DMS 273 treated with DMSO at 0.1 percent for 48 hours (cell line): ENCODE data around the gene MAST4.
"Not testable (repeated sequence)": the region's sequence is repeated elsewhere in the genome, so short reads cannot be mapped to it uniquely, and the experiment has no call there.

Experiments used
- DNase-seq: peaks from one replicate; lab custom pipeline; 2025; lab: John Stamatoyannopoulos, UW

MAST4 gene

DNA sequence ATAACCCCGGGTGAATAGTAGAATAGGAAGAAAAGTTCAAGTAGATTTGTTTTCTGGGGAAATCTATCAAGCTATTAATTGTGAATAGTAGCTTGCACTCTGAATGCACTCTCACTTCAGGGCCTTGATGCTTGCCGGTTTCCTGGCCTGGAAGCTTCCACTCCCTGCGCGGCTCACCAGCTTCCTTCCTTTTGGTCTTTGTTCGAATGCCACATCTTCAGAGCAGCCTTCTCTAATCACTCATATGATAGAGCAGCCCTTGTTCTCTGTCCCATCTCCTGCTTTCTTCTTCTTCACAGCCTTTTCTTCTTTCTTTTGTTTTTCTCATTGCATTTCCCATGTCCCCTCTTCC, 146.7 kb downstream of the MAST4 start:
- DNase-seq = no peak

DNA sequence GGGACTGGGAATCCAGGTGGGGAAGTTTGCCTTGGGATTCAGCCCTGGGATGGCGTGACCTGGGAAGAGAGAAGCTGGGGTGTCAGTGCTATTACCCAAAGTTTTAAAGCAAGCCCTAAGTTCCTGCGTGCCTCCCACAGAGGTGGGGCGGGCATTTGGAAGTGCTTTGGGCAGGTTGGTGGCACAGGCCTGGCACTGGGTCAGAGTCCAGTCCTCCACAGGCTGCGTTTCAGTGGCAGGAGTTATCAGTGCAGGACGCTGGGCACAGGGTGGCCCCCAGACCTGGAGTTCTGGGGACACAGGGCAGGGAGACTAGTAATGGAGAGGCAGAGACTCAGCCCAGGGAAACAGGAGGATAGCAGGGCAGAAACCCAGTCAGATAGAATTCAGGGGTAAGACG, 147.2 kb downstream of the MAST4 start:
- no peak for DNase-seq

DNA sequence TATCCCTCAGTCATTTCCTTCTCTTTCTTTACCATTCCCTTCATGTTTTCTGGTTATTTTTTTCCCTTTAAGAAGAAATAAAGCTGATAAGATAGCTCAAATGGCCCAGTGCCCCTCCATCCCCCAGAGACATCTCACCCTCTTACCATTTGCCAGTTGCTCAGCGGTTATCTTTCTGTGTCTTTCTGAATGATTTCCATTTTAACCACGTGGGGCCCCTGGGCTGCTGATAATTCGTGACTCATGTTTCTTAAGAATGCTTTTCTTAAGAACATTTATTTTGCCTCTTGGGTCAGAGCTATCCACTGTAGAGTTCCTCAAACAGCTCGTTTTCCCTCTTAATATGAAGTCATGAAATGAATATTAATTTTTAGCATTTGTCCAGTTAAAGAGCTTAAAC, 147.8 kb downstream of the MAST4 start:
- DNase-seq = no peak

DNA sequence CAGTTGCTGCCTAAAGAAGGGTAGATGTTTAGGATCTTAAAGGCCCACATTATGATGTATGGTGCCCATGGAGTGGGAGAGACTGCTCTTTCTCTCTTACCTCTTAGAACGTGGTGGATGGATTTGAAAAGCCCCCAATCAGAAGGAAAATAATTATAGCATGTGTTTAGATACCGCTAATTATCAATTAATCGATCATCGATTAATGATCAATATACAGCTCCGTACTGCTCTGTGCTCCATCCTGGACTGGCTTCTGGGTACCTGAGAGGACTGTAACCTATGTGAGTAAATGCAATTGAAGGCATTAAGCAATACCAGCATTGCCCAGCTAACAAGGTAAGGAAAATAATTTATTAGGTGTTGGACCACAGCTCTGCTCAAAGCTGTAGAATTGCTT, 149.1 kb downstream of the MAST4 start:
- DNase-seq = no peak

DNA sequence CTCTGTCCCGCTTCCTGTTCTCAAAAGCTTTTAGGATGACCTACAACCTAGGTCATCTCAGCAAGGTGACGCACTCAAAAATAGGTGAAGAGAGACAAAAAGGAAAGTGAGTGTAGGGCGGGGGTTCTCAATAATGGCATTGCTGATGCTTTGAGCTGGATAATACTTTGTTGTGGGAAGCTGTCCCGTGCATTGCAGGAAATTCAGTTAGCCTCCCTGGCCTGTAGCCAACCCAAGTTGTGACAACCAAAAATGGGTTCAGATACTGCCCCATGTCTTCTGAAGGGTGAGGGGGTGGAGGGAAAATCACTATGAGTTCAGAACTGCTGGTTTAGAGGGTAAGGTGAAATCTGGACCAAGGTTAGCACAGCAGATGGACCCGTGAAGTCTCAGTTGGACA, 151.4 kb downstream of the MAST4 start:
- no peak for DNase-seq

DNA sequence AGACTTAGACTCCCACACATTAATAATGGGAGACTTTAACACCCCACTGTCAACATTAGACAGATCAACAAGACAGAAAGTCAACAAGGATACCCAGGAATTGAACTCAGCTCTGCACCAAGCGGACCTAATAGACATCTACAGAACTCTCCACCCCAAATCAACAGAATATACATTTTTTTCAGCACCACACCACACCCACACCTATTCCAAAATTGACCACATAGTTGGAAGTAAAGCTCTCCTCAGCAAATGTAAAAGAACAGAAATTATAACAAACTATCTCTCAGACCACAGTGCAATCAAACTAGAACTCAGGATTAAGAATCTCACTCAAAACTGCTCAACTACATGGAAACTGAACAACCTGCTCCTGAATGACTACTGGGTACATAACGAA, 156.5 kb downstream of the MAST4 start:
- DNase-seq = not testable (repeated sequence)

DNA sequence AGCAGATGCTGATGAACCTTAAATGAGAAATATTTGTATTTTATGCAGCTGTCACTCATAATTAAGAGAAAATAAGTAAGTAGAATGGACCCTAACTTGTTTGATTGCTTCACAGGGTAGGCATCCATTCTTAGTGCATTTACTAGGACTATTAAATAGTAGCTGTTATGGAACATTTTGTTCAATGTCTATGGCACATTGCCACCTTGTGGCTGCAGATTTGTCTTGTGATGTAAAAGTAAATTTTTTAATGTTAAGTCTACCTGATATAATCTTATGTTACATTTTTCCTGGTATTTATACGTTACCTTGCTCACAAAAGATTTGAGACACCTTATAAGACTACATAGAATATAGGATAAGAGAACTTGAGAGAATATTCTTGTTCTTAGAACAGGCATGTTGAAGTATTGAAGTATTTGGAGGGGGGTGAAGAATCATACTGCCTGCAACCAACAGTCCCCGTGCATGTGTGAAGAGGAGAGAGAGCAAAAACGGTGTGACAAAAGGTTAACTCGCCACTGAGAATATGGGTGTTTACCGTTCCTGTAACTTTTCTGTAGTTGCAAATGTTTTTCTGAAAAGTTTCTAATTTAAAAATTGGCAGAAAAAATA, 161.1 kb downstream of the MAST4 start:
- DNase-seq = peak; percentile 1

DNA sequence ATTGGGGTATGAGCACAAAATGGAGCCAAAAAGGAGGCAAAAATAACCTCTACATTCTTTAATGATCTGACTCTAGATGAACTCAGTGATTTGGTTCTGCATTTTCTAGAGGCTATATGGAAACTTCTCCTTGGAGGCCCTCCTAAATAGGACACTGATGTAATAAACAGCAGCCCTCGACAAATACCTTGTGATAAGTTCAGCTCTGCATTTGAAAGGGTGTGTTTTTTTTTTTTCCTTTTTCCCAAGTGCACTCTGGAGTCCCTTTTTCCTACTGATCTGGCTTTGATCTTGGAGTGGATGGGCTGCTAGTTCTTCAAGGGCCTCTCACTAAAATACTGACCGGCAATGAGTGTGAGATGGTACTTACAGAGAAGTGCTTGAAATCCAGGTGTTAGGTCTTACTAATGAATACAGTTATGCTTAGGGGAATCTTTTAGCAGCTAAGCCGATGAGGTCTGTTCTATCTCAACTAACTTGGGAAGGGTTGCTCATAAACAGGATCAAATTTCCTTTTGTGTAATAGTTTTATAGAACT, 161.7 kb downstream of the MAST4 start:
- no peak for DNase-seq

DNA sequence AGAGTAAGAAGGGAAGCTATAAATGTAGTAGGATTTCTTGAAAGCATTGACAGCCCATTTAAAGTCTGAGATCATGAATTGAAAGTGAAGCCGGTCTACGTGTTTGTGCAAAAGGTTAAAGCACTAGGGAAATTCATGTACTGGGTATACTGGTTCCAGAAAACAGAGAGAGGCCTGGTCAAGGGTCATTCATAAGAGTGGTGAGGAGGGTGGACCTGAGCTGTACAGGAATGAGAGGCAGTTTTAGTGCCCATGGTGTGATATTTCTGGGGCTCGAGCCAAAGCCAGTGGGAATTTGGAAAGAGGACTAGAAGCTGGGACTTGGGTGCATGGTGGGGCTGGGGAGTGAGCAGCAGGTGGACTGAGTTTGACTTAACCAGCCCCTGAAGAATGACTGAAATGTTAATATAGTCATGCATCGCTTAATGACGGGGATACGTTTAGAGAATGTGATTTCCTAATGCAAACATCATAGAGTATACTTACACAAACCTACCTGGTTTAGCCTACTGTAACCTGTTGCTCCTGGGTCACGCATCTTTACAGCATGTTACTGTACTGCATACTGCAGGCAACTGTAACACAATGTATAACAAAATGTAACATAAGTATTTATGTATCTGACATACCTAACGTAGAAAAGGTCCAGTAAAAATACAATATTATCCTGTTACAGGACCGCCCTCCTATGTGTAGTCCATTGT, 173.0 kb downstream of the MAST4 start:
- DNase-seq = no peak

DNA sequence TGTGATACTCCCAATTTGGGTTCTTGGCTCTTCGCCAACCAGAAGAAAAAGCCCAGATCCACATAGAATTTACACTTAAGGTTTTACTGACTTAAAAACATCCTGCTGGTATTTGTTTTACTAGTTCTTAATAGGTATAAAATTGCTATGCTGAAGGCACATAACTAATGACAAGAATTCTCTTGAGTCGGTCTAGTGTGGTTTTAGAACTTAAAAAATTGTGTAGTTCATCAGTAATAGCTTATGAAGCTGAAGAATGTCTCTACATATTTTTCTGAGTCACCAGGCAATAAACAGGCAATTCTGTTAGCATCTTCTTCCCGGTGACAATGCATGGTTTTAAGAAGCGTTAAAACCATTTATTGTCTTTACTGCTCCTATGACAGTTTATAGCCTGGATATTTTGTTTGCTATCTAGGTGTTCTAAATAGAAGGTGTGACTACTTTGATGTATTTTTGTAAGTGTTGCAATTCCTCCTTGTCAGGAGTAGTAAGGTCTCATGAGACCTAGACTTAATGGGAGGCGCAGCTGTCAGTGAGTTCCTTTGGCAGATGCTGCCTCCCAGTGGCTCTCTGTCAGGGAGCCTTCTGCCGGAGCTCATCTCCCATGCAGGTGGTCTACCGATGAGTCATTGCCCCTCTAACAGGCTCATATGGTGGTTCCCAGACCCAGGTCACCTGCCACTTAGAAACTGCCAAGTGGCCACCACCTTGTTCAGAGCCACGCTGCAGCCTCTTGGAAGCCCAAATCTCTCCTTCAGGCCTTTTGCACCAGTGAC, 173.8 kb downstream of the MAST4 start:
- peak; percentile 52 for DNase-seq

DNA sequence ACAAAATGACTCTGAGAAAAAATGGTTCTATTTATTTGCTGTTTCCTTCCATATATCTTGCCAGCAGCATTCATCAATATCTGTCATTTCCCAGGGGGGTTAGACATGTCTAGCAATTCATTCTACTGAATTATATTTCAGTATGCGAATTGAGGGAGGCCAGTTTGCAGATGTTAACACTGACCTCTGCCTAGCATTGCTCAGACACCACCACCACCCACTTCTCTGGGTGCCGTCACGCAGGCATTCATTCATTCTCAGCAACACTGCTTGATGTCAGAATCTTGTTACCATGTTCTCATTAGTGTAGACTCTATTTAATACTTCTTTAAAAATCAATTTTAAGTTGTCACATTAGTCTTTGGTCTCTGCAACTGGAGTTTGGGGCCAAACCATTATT, 181.7 kb downstream of the MAST4 start:
- DNase-seq = no peak

DNA sequence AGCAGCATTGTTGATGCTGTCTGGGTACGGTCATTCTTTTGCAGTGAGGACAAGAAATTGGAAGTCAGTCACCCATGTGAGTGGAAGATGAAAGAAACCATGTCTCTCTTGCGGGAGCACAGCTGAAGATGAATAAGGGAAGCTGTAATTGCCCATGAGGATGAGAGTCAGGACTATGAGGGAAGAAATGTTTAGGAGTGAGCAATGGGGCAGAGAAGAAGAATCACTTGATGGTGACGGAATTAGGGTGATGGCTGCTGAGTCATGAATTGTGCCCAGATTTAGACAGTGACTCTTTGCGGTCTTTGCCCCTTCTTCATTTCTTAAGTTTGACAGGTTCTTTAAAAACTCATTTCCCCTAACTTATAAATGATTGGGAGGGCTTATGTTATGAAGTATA, 183.3 kb downstream of the MAST4 start:
- no peak for DNase-seq

DNA sequence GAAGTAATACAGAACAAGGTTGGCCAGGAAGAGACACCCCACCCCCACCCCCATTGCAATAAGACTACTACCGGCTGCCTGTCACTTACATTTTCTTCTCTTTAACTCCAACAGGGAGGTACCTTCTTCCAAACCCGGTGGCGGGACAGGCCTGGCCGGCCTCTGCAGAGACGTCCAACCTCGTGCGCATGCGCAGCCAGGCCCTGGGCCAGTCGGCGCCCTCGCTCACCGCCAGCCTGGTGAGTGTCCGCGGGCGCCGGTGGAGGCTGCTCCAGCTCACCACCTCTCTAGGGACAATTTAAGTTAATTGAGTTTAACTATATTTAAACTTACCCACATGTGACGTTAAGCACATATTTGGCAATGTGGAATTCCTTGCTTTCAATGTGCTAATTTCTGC, 192.4 kb downstream of the MAST4 start:
- no peak for DNase-seq

DNA sequence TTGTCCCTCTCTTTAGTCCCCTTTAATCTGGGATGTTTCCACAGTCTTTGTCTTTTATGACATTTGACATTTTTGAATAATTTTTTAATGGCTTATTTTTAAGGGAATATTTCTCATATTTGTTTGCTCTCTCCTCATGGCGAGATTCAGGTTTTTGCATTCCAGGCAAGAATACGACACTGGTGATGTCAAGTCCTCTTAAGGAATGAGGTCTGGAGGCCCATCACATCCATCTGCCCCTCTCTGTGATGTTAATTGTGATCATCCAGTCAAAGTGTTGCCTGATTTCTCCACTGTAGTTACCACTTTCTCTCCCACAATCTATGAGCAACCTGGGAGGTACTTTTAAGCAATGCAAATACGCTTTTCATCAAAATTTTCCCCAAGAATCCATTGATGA, 193.2 kb downstream of the MAST4 start:
- DNase-seq = no peak

DNA sequence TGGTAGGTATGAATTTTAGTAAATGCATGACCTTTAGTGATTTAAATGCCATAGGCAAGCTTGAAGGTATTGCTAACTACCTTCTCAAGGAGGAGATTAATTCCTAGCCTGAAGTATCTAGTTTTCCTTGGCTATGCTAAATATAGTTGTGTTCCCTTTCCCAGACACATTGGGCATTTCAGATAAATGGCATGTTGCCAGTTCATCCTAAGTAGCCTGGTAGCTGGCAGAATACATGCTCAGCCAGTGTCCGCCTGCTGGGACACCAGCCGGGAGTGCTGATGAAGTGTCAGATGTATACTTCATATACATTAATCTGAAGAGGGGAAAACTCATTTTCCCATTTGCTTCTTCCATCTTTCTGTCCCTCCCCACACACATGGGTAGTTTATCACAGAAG, 196.9 kb downstream of the MAST4 start:
- no peak for DNase-seq

DNA sequence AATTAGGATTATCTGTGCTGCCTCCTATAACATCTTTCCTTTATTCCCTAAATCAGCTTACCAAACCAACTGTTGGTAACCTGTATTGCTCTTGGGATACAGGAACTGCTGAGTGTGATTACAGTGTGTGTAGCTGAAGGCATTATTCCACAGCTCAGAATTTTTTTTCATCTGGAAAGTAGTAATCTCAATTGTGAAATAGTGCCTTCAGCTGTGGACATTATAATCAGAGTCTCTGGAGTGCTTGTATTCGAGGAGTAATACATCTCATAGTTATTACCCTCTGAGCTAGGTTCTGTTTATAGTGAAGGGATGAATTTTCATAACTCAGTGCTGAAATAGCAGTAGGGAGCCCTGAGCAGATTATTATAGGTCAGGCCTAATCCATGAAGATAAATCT, 199.5 kb downstream of the MAST4 start:
- no peak for DNase-seq

DNA sequence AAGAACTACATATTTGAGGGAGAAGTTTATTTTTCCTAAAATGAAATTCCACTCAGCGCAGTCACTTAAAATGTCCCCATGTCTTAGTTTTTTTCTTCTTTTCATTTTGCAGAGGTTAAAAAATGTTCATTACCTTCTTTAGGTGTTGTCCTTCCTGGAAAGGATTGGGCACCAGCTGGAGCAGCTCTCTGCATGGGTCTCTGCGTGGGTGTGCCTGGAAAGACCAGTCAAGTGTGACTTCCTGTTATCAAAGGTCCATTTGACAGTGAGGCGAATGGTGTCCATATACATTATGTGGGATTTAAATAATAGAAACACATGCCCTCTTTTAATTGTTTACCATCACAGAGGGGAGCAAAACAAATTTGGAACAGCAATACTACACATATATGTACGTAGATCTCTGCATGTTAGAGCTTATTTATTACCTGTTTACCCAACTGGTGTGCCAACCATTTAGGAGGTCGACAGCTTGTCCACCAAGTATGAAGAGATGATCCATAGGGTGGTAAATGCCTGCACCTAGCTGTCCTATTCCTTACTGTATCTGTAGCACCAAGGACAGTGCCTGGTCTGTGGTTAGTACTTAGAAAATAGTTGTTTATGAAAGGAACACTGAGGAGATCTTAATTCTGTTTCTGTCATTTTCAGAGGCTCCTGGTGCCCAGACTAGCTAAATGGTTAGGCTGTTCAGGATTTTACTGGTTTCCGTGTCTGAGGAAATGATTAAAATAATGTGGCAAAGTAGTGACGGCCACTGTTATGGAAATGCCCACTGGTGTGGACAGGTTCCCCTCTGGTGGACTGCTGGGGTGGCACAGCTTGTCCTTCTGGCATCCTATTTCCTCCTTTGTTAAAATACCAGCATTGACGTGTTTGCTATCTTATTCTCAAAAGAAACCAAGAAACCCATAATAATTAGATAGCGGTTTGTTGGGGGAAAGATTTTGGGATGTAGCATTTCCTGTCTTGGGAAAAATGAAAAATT, 200.4 kb downstream of the MAST4 start:
- DNase-seq = no peak

DNA sequence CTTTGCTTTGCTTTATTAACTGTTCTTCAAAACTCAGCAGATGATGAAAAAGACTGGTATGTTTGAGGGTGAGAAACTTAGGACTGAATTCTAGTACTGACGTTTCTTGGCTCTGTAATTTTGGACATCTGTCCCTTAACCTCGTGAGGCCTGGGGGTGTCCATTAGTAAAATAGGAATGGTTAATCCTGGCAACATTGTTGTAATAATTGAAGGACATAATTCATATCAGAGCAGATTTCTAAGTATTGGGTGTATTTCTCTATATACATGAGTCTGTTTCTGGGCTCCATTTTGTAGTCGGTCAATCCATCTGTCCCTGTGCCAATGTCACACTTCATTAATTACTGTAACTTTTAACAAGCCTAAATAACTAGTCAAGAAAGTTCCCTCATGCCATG, 206.7 kb downstream of the MAST4 start:
- no peak for DNase-seq

DNA sequence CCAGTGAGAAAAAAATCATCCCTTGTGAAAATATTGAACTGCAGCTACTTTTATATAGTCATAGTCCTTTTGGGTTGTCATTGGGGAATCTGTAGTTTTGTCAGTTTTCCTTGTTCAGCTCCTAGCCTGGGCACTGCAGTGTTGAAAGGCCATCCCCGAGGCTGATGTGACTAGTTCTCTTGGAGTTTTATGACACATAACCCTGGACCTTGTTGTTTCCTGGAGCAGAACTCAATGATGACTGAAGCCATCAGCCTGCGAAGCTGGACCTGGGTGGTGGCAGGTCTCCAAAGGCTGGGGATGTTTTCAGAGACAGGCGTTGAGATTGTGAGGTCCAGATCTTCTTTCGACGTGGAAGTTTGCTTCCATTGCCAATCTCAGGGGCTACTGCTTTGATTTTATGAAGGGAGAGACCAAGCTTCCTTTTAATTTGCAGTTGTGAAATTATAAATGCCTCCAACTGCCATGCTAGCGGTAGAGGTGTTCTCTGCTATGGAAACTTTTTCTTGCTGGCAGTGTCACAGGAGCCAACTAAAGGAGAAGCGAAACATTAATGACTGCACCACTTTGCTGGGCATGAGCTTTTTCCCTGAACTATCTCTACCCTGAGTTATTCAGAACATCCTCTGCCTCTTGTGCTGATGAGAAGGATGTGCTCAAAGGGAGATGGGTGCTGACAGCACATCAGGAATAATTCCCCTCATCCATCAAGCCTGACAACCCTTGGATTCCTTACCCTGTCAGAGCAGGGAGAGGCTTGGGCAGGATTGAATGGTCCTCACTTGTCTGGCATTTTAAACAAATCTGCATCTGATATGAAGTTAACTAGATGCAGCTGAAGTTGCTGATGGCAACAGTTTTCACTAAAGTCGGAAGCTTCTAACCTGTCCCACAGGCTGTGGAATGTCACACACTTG, 209.6 kb downstream of the MAST4 start:
- no peak for DNase-seq

DNA sequence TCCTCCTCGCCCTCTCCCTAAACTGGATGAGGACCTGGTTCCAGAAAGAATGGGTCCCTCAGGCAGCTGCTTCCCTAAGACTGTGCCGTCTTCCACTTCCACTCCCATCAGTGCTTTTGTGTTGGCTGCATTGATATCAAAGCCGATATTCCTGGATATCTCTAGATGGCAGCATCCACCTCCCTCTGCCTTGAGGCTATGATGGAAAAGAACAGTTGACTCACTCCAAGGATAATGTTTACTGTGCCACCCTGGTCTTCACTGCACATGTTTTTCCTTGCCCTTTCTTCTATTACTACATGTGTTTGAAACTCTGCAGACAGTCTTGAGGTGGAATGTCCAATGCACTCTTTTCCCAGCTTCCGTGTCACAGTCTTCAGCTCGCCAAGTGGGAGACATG, 211.6 kb downstream of the MAST4 start:
- DNase-seq = peak; percentile 2

DNA sequence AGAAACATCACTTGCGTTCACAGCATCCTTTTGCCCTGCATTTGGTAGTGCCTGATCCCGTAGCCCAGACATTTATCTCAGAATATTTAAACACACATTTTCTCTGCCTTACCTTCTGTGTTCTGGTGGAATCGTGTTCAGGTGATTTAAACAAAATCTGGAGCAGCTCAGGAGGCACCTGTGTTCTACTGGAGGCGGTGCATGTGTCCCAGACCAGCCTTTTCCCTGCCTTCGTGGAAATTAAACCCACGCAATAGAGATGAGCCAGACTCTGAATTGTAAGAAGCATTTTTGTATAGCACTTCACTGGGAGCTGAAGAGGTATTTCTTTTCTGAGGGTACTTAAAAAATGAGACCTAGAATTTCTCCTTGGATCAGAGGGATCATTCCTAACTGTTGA, 212.5 kb downstream of the MAST4 start:
- DNase-seq = no peak
